K562 (cell line): ENCODE measurements around the gene STIM1. TPM values are rescaled to one million over a fixed set of nuclear protein-coding genes. Genes with fewer than 3 reads are reported as not detected.

Source experiments
- AFF1 ChIP-seq, 2 experiments: fragments of 450-650 bp; IDR thresholded peaks; 2 replicates each; pipeline ENCODE4 v1.6.1; 2018; ENCODE audit warnings: mild to moderate bottlenecking in 2 of 2, low read depth in 1 of 2; ENCODE audit not compliant: partially characterized antibody in 2 of 2
- ATF4 ChIP-seq: fragments of 450-650 bp; formaldehyde crosslinking; IDR thresholded peaks from 2 replicates; pipeline ENCODE4 v1.4.0; 2022; ENCODE audit warnings: mild to moderate bottlenecking, moderate library complexity
- CHD1 ChIP-seq: fragments of 200-600 bp; sonication (generic); IDR thresholded peaks from one replicate; pipeline ENCODE4 v1.6.1; 2012; ENCODE audit warnings: mild to moderate bottlenecking, moderate library complexity, low read length, inconsistent platforms
- ETS2 ChIP-seq: IDR thresholded peaks from 2 replicates; pipeline ENCODE4 v1.6.1; 2016; ENCODE audit warnings: borderline replicate concordance, missing genetic modification characterization, mild to moderate bottlenecking, moderate library complexity, missing compliant biosample characterization; ENCODE audit not compliant: poor library complexity, severe bottlenecking
- FOS ChIP-seq: IDR thresholded peaks from 3 replicates; pipeline ENCODE4 v1.6.1; 2011; ENCODE audit not compliant: insufficient read length; ENCODE audit errors: extremely low read depth
- FOXJ3 ChIP-seq: sonication (generic); formaldehyde crosslinking; IDR thresholded peaks from 2 replicates; pipeline ENCODE4 v1.4.0; 2020; ENCODE audit warnings: mild to moderate bottlenecking, missing genetic modification reagents
- LCOR ChIP-seq: sonication (generic); formaldehyde crosslinking; IDR thresholded peaks from 2 replicates; pipeline ENCODE4 v1.8.0; 2022; ENCODE audit warnings: mild to moderate bottlenecking, missing genetic modification reagents
- MBD1 ChIP-seq: fragments of 250-450 bp; sonication (Bioruptor Pico); IDR thresholded peaks from 2 replicates; pipeline ENCODE4 v1.8.0; 2022; ENCODE audit warnings: inconsistent platforms
- MYBL2 ChIP-seq, 2 experiments: fragments of 450-650 bp in 1 of 2; sonication (generic) in 1 of 2; formaldehyde crosslinking in 1 of 2; IDR thresholded peaks; 2 replicates each; pipeline versions ENCODE4 v1.6.1 to v1.8.1; 2017 to 2022; ENCODE audit warnings: borderline replicate concordance in 1 of 2, inconsistent platforms in 1 of 2, low read depth in 1 of 2, mild to moderate bottlenecking in 1 of 2, missing genetic modification reagents in 1 of 2, moderate library complexity in 1 of 2
- NUFIP1 ChIP-seq: fragments of 450-650 bp; IDR thresholded peaks from 2 replicates; pipeline ENCODE4 v1.6.1; 2018; ENCODE audit not compliant: partially characterized antibody
- PKNOX1 ChIP-seq: fragments of 450-650 bp; IDR thresholded peaks from 2 replicates; pipeline ENCODE4 v1.6.1; 2016
- POLR3A ChIP-seq: IDR thresholded peaks from 2 replicates; pipeline ENCODE4 v1.6.1; 2011; ENCODE audit warnings: borderline replicate concordance, mild to moderate bottlenecking, moderate library complexity; ENCODE audit not compliant: insufficient read length, insufficient read depth; ENCODE audit errors: extremely low read depth
- RBM22 ChIP-seq: fragments of 200-400 bp; formaldehyde crosslinking; IDR thresholded peaks from 2 replicates; pipeline ENCODE4 v1.6.1; 2018; ENCODE audit warnings: low read length, low read depth; ENCODE audit not compliant: poor library complexity, severe bottlenecking
- RBM25 ChIP-seq: fragments of 200-400 bp; formaldehyde crosslinking; IDR thresholded peaks from 2 replicates; pipeline ENCODE4 v1.6.1; 2018; ENCODE audit warnings: low read length, low read depth, moderate library complexity; ENCODE audit not compliant: severe bottlenecking
- SAP30 ChIP-seq: fragments of 200-600 bp; sonication (generic); IDR thresholded peaks from 2 replicates; pipeline ENCODE4 v1.6.1; 2012; ENCODE audit warnings: borderline replicate concordance, low read depth, mild to moderate bottlenecking, moderate library complexity, low read length, control low read depth, inconsistent platforms; ENCODE audit not compliant: insufficient read depth, poor library complexity, severe bottlenecking
- TEAD1 ChIP-seq, 2 experiments: fragments of 450-650 bp in 1 of 2; sonication (generic) in 1 of 2; formaldehyde crosslinking; IDR thresholded peaks; 2 replicates each; pipeline versions ENCODE4 v1.4.0 to v1.8.0; 2020 to 2022; ENCODE audit warnings: mild to moderate bottlenecking in 2 of 2, missing genetic modification reagents in 1 of 2
- ZNF24 ChIP-seq: fragments of 450-650 bp; IDR thresholded peaks from 2 replicates; pipeline ENCODE4 v1.6.1; 2016
- polyA plus RNA-seq, 8 experiments: library from polyadenylated mRNA; depleted of rRNA in 4 of 8; stranded (reverse) in 5 of 8; unstranded in 3 of 8; fragments of >200 nt; fragmentation: Nextera tagmentation in 2 of 8; fragmentation: Illumina TruSeq in 1 of 8; extraction: Ambion mirVana in 2 of 8; extraction: Trizol in 1 of 8; gene quantifications; 2 replicates each; pipeline versions ENCODE4 v1.2.1 to v1.2.3, GENCODE V29; 2011 to 2014; ENCODE audit warnings: inconsistent platforms in 1 of 8, missing spikeins in 1 of 8
- total RNA-seq, 7 experiments: library from RNA; depleted of rRNA in 6 of 7; stranded (reverse); fragments of >200 nt in 6 of 7; fragmentation: Illumina TruSeq in 2 of 7; extraction: Trizol in 2 of 7; gene quantifications; 2 replicates each; pipeline versions ENCODE4 v1.2.1 to v1.2.3, GENCODE V29; 2011 to 2021; ENCODE audit warnings: low replicate concordance in 1 of 7

The STIM1 gene
- total and polyA plus RNA-seq, 9 of the 15 experiments (the other 6 are each of a cell fraction or from before 2014, with no cell fraction given), result 7.7 to 50.5 (median 22.5) TPM

GRCh38 chr11:3834664-3835461 is 20.6 kb upstream of the STIM1 start (continued):
- TF ChIP-seq MBD1 (CRISPR knock-in tag) (no peak), FOXJ3 (CRISPR knock-in tag) (no peak), FOS (no peak), LCOR (CRISPR knock-in tag) (no peak), ATF4 (peak; percentile 76), ZNF24 (peak; percentile 90), MYBL2 (IDR thresholded peaks at IDR 0.05; ENCODE audit: low read depth) (no peak), MYBL2 (CRISPR knock-in tag; IDR thresholded peaks at IDR 0.05; ENCODE audit: borderline replicate concordance) (no peak), ETS2 (tag) (no peak), RBM25 (peak; percentile 50), CHD1 (no peak), POLR3A (no peak), NUFIP1 (no peak), RBM22 (no peak), SAP30 (no peak), TEAD1 (CRISPR knock-in tag; IDR thresholded peaks at IDR 0.05) (peak; percentile 61 to 62; a peak in 2 of 4 replicates), AFF1 (IDR thresholded peaks at IDR 0.05; ENCODE audit: low read depth in 1 of 2, partially characterized antibody in 2 of 2) (peak in 1 of 2 experiments; percentile 87), PKNOX1 (peak; percentile 94)
